Measurements from ENCODE around the gene ASB15. TPM values are rescaled to one million over a fixed set of nuclear protein-coding genes. Genes with fewer than 3 reads are reported as not detected.

ASB15 gene
- total and polyA plus RNA-seq, 2 of the 13 experiments (the other 11 are each of a cell fraction or from before 2014, with no cell fraction given) = not detected

- TF ChIP-seq ATF7 (IDR thresholded peaks at IDR 0.05) = 0 out of 2 replicates have a peak, but pooled peaks have one; percentile 22
- no peak for TF ChIP-seq ATF7 (CRISPR knock-in tag; IDR thresholded peaks at IDR 0.05)
- no peak for TF ChIP-seq PCBP2 (optimal IDR thresholded peaks at IDR 0.05; ENCODE audit: low read depth, low read length, poor library complexity, severe bottlenecking)
- 0 out of 2 replicates have a peak, but pooled peaks have one; percentile 40 for TF ChIP-seq CEBPB (IDR thresholded peaks at IDR 0.05; ENCODE audit: borderline replicate concordance, low read depth, low read length)
- TF ChIP-seq IRF2 (CRISPR knock-in tag; IDR thresholded peaks at IDR 0.05) = no peak
- TF ChIP-seq ZNF232 (CRISPR knock-in tag; IDR thresholded peaks at IDR 0.05; ENCODE audit: borderline replicate concordance) = no peak
- ChIA-PET CTCF (ENCODE audit: low intra/inter-chr PET ratio, low total read pairs) (interaction anchor here (1.0 to 1.2 kb wide), 2 partner anchors 77 to 247 kb away, joined by 3 read pairs; no protein-coding TSS in a partner anchor), POLR2A (no interaction called here)
- BruUV-seq (replicated peaks) = no TSS peak
- Histone ChIP-seq H3K4me2 (ENCODE audit: low read depth, low read length) (no peak overlapping the region), H2AFZ (ENCODE audit: low read length) (no peak overlapping the region), H3K79me2 (ENCODE audit: insufficient read depth, low read length) (no peaks in the 10 kb centered on the region), H3K27me3 (ENCODE audit: control insufficient read depth in 1 of 2, insufficient read depth in 2 of 2, low read length in 2 of 2) (no peaks in the 10 kb centered on the region), H3K9me3 (ENCODE audit: low read length) (no peaks in the 10 kb centered on the region), H3K9ac (ENCODE audit: insufficient read depth, low read depth, low read length) (no peak overlapping the region), H3K36me3 (replicated peaks in 1 of 2; ENCODE audit: control insufficient read depth in 1 of 2, insufficient read depth in 2 of 2, low read length in 2 of 2) (no peaks in the 10 kb centered on the region), H3K4me3 (replicated peaks in 1 of 3; ENCODE audit: insufficient read depth in 1 of 3, low read depth in 2 of 3, low read length in 3 of 3) (no peak overlapping the region), H3K4me1 (ENCODE audit: insufficient read depth, low read length) (no peaks in the 10 kb centered on the region), H3K27ac (ENCODE audit: extremely low read length, insufficient read depth, low read length) (no peak overlapping the region), H4K20me1 (ENCODE audit: insufficient read depth, low read length) (no peaks in the 10 kb centered on the region)
- no peak for FAIRE-seq
- ATAC-seq = no peak
- in situ Hi-C loops (cut with HindIII; ENCODE audit: extremely low pct_ligation_motif_present, low pct_unique_long_range_greater_than_20kb) = no loop called here
- 2% methylated on average over 2 of the region's 2 CpGs for WGBS (ENCODE audit: low lambda C conversion rate)
- intact Hi-C loops (cut with micrococcal nuclease; ENCODE audit: unreplicated experiment) = loop anchor here (10.0 kb wide), 1 partner anchor 130 kb away; no protein-coding TSS in a partner anchor
- DNase-seq (ENCODE audit: low spot score) = no peak
Observed at GRCh38 chr7:123625254-123625653, 23.6 kb downstream of the ASB15 start.

GRCh38 chr7:123627851-123628250 lies 26.2 kb downstream of the ASB15 start:
- Histone ChIP-seq H3K4me3 (replicated peaks in 1 of 3; ENCODE audit: insufficient read depth in 1 of 3, low read depth in 2 of 3, low read length in 3 of 3) (no peak overlapping the region), H3K4me2 (ENCODE audit: low read depth, low read length) (no peak overlapping the region), H2AFZ (ENCODE audit: low read length) (no peak overlapping the region), H4K20me1 (ENCODE audit: insufficient read depth, low read length) (no peaks in the 10 kb centered on the region), H3K27ac (ENCODE audit: extremely low read length, insufficient read depth, low read length) (no peak overlapping the region), H3K9ac (ENCODE audit: insufficient read depth, low read depth, low read length) (no peak overlapping the region), H3K79me2 (ENCODE audit: insufficient read depth, low read length) (no peaks in the 10 kb centered on the region), H3K4me1 (ENCODE audit: insufficient read depth, low read length) (no peaks in the 10 kb centered on the region), H3K36me3 (replicated peaks in 1 of 2; ENCODE audit: control insufficient read depth in 1 of 2, insufficient read depth in 2 of 2, low read length in 2 of 2) (no peaks in the 10 kb centered on the region), H3K27me3 (ENCODE audit: control insufficient read depth in 1 of 2, insufficient read depth in 2 of 2, low read length in 2 of 2) (no peaks in the 10 kb centered on the region), H3K9me3 (ENCODE audit: low read length) (no peaks in the 10 kb centered on the region)
- WGBS (ENCODE audit: low lambda C conversion rate) = 49% methylated on average over 2 of the region's 2 CpGs
- FAIRE-seq (no peak), DNase-seq (ENCODE audit: low spot score) (no peak), ATAC-seq (no peak)
- ChIA-PET POLR2A (no interaction called here), CTCF (ENCODE audit: low intra/inter-chr PET ratio, low total read pairs) (no interaction called here)
- in situ Hi-C loops (cut with HindIII; ENCODE audit: extremely low pct_ligation_motif_present, low pct_unique_long_range_greater_than_20kb) (no loop called here), intact Hi-C loops (cut with micrococcal nuclease; ENCODE audit: unreplicated experiment) (loop anchor here (10.0 kb wide), 1 partner anchor 133 kb away; no protein-coding TSS in a partner anchor)
- BruUV-seq (replicated peaks) = no TSS peak
- TF ChIP-seq SSRP1 (CRISPR knock-in tag; IDR thresholded peaks at IDR 0.05) = no peak
- TF ChIP-seq HDAC1 (CRISPR knock-in tag; IDR thresholded peaks at IDR 0.05) = no peak
- TF ChIP-seq ZSCAN12 (CRISPR knock-in tag; IDR thresholded peaks at IDR 0.05) = no peak
- no peak for TF ChIP-seq TARDBP (CRISPR knock-in tag; IDR thresholded peaks at IDR 0.05)
- no peak for TF ChIP-seq ZSCAN25 (CRISPR knock-in tag; IDR thresholded peaks at IDR 0.05)
- no peak for TF ChIP-seq ZNF496 (CRISPR knock-in tag; IDR thresholded peaks at IDR 0.05; ENCODE audit: insufficient replicate concordance)
- no peak for TF ChIP-seq ISX (CRISPR knock-in tag; conservative IDR thresholded peaks at IDR 0.05)
- TF ChIP-seq ZNF691 (CRISPR knock-in tag; IDR thresholded peaks at IDR 0.05; ENCODE audit: borderline replicate concordance, low read depth) = no peak
- TF ChIP-seq KLF12 (CRISPR knock-in tag; IDR thresholded peaks at IDR 0.05; ENCODE audit: borderline replicate concordance) = no peak
- TF ChIP-seq ZMYM2 (CRISPR knock-in tag; IDR thresholded peaks at IDR 0.05) = no peak
- no peak for TF ChIP-seq THAP9 (CRISPR knock-in tag; IDR thresholded peaks at IDR 0.05; ENCODE audit: borderline replicate concordance)
